Urinary bladder (tissue), 4 donors: ENCODE measurements around the gene ANKS1B. TPM values are rescaled to one million over a fixed set of nuclear protein-coding genes. Genes with fewer than 3 reads are reported as not detected.
A peak's percentile ranks its signal among the peaks of the same experiment; 100 is the strongest.
"Not testable (repeated sequence)": the region's sequence is repeated elsewhere in the genome, so short reads cannot be mapped to it uniquely, and the experiment has no call there.

ENCODE experiments used
- DNase-seq: peaks from one replicate; pipeline ENCODE4 v3.0.0-alpha.2; 2015; ENCODE audit errors: extremely low spot score
- H3K27ac ChIP-seq: one replicate; pipeline ENCODE4 v1.5.1; 2013; ENCODE audit warnings: low read depth, mild to moderate bottlenecking, moderate library complexity
- H3K36me3 ChIP-seq: one replicate; pipeline ENCODE4 v1.6.1; 2013; ENCODE audit warnings: mild to moderate bottlenecking, moderate library complexity; ENCODE audit not compliant: insufficient read depth
- H3K4me1 ChIP-seq: one replicate; pipeline ENCODE4 v1.6.1; 2013; ENCODE audit warnings: mild to moderate bottlenecking, moderate library complexity; ENCODE audit not compliant: insufficient read depth
- H3K4me3 ChIP-seq: one replicate; pipeline ENCODE4 v1.5.1; 2013; ENCODE audit warnings: low read depth, low read length
- WGBS: extraction: QIAGEN DNeasy Blood & Tissue Kit; methylation state at CpG from one replicate; pipeline ENCODE4 v1.1.7; 2013; 5-methylcytosine and 5-hydroxymethylcytosine counted together
- polyA plus RNA-seq: library from polyadenylated mRNA; stranded (reverse); fragments of 200-250 nt; gene quantifications from one replicate; pipeline ENCODE4 v1.2.3, GENCODE V29; 2013
- total RNA-seq: library from RNA; depleted of rRNA; stranded (reverse); fragments of >200 nt; gene quantifications from one replicate; pipeline ENCODE4 v1.2.3, GENCODE V29; 2014
- donor health status: healthy with polysubstance abuse.
- donor health status: healthy.

The ANKS1B gene
- total and polyA plus RNA-seq, 2 donors = 4.9 to 43.7 TPM

DNA sequence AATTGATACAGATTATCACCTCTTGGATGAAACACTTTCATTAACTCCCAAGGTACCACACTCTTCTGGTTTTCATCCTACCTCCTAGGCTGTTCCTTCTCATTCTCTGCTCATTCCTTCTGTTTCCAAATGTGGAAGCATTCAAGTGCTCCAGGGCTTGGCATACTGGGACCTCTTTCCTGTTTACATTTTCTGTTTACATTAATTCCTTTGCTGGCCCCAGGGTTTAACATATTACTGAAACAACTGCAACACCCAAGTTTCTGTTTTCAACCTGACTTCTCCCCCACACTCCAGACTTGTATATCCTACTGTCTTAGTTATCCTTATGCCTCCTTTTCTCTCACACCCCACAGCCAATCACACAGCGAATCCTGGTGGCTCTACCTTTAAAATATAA, 723.5 kb downstream of the ANKS1B start:
- H3K4me1 ChIP-seq = no peaks in the 10 kb centered on the region
- H3K4me3 ChIP-seq = no peak overlapping the region
- H3K27ac ChIP-seq = no peak overlapping the region
- WGBS = 83% methylated on average over 1 of the region's 1 CpG
- no peaks in the 10 kb centered on the region for H3K36me3 ChIP-seq
- DNase-seq = no peak

DNA sequence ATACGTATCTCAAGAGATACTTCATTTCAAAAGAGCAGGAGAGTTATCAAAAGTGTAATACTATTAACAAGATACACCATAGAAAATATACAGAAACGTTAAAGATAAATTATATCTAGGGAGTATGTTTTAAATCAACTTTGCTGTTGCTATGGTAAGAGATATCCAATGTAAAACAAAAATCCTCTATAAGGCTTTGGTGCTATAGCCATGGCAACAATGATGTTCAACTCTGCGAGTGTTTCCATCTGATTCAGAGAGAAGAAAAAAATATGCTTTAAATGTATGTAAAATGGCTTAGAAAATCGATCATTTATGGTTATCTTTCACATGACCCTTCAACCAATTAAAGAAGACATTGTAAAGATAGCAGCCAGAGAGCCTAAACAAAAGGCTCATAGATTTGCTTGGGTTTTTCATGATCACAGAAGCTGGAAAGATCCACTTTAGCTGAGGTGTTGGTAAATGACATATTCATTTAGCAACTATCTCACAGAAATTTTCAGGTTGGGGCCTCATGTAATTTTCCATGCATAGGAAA, 724.2 kb downstream of the ANKS1B start:
- Histone ChIP-seq H3K27ac (no peak overlapping the region), H3K4me3 (no peak overlapping the region), H3K36me3 (no peaks in the 10 kb centered on the region), H3K4me1 (no peaks in the 10 kb centered on the region)
- no peak for DNase-seq
- WGBS = 48% methylated on average over 4 of the region's 4 CpGs

DNA sequence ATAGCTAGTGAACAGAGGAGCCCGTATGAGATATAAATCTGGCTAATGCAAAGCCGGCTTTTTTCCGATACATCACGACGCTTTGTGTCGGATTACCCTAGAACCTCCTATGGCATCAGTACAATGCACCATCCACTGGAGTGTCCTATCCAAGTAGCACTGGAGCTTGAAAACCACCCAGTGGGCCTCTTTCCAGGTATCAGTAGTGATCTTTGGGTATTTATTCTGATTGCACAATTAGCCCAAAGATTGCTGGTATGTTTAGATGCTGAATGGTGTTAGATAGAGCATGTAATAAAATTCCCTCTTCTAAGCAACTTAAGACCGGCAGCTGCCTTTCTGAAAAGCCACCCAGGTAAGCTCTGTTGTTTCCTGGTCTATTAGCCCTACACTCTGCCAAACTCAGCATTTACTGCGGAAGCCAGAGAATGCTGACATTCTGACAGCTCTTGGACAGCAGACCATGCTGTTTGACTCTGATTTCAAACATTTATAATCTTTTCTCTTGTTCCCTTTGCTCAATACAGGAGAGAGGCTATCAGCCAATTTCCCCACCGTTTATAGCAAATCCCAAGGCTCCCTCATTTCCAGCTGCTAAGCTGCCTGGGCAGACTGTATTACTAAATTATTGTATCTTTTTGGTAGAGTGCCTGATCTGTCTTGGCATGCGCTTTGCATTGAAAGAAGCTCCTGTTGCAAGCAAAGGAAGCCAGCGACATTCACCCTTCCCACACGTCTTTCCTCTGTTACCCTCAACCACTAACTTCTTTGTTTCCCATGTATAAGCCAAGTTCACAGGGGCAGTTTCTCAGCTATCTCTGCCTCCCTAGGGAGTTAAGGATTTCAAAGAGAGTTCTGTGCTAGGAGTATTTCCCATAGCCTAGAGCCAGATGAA, 725.4 kb downstream of the ANKS1B start:
- Histone ChIP-seq H3K36me3 (no peaks in the 10 kb centered on the region), H3K27ac (no peak overlapping the region), H3K4me3 (no peak overlapping the region), H3K4me1 (no peaks in the 10 kb centered on the region)
- DNase-seq = peak; percentile 25
- WGBS = 59% methylated on average over 12 of the region's 12 CpGs

DNA sequence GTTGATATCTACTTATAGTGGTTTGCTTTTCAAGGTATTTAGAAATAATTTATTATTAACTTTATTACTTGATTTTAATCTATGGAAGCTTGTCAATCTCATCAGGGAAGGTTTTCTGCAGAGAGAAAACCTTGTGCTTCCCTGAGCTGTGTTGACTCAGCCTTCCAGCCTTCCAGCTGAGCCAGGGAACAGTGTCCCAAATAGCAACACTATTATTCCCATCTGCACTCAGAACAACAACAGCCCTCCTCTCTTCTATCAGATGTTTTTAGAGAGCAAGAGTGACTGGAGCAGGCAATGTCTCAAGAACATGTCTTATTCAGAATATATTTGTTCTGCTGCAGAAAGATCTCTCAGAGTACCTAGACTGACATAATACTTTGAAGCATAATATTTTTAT, 727.1 kb downstream of the ANKS1B start:
- DNase-seq = no peak
- no peak overlapping the region for H3K27ac ChIP-seq
- H3K36me3 ChIP-seq = no peaks in the 10 kb centered on the region
- no peaks in the 10 kb centered on the region for H3K4me1 ChIP-seq
- no peak overlapping the region for H3K4me3 ChIP-seq

DNA sequence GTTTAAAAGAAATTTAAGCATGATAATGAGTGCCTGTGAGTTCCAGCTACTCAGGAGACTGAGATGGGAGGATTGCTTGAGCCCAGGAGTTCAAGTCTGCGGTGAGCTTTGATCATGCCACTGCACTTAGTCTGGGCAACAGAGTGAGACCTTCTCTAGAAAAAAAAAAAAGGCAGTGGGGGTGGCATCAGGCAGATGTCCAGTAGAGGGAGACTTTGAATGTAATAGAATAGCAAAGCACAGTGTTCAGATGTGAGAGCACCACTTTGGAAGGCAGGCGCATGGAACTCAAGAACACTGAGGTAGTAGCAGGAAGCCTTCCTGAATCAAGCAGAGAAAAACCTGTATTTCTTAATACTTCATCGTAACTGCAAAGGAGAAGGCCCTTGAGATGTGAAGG, 731.7 kb downstream of the ANKS1B start:
- Histone ChIP-seq H3K27ac (no peak overlapping the region), H3K36me3 (no peaks in the 10 kb centered on the region), H3K4me3 (no peak overlapping the region), H3K4me1 (no peaks in the 10 kb centered on the region)
- WGBS = 95% methylated on average over 3 of the region's 3 CpGs
- no peak for DNase-seq

DNA sequence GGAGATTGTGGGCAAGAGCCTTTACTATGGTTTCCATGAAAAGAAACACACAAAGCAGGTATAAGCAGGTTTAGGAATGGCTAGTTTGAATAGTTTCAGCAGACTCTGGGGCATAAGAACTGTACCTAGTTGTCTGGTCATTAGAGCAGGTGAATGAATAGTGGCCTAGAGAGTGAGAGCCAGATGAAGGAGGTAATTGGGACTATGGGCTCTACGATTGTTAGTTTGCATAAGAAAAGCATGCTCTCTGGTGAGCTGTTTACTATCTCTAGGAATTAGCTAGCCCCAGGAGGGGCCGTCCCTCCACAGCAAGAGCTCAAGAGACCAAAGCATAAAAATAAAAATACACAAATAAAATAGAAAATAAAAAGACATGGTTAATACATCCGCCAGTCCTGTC, 734.6 kb downstream of the ANKS1B start:
- Histone ChIP-seq H3K36me3 (no peaks in the 10 kb centered on the region), H3K4me3 (no peak overlapping the region), H3K4me1 (no peaks in the 10 kb centered on the region), H3K27ac (no peak overlapping the region)
- WGBS = 85% methylated on average over 3 of the region's 3 CpGs
- no peak for DNase-seq

DNA sequence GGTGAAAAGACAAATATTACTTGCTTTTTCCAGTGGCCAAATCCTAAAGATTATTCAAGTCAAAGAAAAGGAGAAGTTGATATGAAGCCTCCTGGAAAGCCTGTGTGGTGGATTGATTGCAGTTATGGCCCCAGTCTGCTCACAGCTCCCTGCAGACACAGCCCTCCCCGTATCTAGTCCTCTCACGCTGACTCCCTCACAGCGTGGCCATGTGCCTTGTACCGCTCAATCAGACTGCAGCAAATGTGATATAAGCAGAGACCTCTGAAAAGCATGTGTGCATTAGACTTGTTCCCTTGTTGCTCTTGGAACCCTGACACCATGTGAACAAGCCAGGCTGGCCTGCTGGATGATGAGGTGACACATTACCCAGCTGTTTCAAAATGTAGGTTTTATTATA, 735.2 kb downstream of the ANKS1B start:
- no peak for DNase-seq
- H3K4me3 ChIP-seq = no peak overlapping the region
- no peak overlapping the region for H3K27ac ChIP-seq
- 71% methylated on average over 4 of the region's 4 CpGs for WGBS
- H3K36me3 ChIP-seq = no peaks in the 10 kb centered on the region
- no peaks in the 10 kb centered on the region for H3K4me1 ChIP-seq

DNA sequence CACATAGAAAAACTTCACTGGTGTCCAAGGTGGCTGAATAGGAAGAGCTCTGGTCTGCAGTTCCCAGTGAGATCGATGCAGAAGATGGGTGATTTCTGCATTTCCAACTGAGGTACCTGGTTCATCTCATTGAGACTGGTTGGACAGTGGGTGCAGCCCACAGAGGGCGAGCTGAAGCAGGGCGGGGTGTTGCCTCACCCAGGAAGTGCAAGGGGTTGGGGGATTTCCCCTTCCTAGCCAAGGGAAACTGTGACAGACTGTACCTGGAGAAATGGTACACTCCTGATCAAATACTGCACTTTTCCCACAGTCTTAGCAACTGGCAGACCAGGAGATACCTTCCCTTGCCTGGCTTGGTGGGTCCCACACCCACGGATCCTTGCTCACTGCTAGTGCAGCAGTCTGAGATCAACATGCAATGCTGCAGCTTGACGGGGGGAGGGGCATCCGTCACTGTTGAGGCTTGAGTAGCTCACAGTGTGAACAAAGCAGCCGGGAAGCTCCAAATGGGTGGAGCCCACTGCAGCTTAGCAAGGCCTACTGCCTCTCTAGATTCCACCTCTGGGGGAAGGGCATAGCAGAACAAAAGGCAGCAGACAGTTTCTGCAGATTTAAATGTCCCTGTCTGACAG, 746.7 kb downstream of the ANKS1B start:
- H3K27ac ChIP-seq, H3K36me3 ChIP-seq, H3K4me1 ChIP-seq, DNase-seq, H3K4me3 ChIP-seq: not testable (repeated sequence)
- WGBS = 61% methylated on average over 7 of the region's 7 CpGs

DNA sequence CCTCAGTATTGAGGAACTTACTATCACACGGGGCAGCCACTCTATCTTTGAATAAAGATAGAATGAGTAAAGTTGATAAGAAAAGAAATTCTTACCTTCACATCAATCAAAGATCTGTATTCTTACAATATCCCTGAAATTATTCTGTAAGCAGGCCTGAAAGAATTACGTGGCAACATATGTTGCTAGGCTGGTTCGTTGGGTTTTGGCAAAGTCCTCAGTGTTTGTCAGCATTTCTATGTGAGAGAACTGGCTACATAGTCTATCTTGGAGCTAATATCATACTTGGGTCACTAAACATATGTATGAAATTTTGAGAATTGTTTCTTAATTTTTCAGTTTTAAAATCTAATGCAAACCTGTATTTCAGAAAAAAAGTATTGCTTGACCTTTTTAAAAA, 749.4 kb downstream of the ANKS1B start:
- no peak overlapping the region for H3K27ac ChIP-seq
- no peak overlapping the region for H3K4me3 ChIP-seq
- no peak for DNase-seq
- H3K36me3 ChIP-seq = no peaks in the 10 kb centered on the region
- WGBS = 78% methylated on average over 3 of the region's 3 CpGs
- no peaks in the 10 kb centered on the region for H3K4me1 ChIP-seq

DNA sequence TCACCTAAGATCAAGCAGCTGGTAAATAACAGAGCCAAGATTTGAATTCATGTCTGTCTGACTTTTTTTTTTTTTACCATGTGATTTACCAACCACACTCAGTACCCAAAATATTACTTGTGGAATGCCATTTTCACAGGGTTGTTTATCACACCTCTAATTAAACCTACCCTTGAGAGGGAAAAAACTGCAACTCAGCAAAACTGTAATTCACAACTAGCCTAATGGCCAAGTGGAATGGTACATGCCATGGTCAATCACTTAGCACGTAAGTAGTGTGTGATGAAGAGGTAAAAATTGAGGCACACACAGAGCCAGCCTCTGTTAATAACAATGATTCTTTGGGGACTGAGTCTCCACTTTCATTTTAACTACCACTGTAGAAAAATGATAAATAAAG, 750.0 kb downstream of the ANKS1B start:
- WGBS = 96% methylated on average over 1 of the region's 1 CpG
- no peak for DNase-seq
- Histone ChIP-seq H3K4me3 (no peak overlapping the region), H3K36me3 (no peaks in the 10 kb centered on the region), H3K27ac (no peak overlapping the region), H3K4me1 (no peaks in the 10 kb centered on the region)

DNA sequence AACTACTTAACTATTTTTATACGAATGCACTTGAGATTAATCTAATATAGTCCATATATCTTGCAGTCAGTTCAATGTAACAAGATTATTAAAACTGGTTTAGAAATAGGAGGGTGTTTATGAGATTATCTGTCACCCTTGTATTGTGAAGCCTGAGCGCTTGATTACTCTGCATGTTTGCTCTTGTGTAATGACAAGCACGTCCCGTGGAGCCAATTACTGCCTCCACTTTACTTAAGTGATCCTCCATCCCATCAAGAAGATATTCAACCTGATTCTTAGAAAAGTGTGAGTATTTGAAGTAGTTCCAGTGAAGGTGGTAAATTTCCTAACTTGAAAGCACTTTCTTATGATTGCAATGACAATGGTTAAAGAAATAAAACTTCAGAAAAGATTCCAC, 752.4 kb downstream of the ANKS1B start:
- DNase-seq = no peak
- H3K4me3 ChIP-seq = no peak overlapping the region
- H3K27ac ChIP-seq = no peak overlapping the region
- 80% methylated on average over 4 of the region's 4 CpGs for WGBS
- H3K36me3 ChIP-seq = no peaks in the 10 kb centered on the region
- H3K4me1 ChIP-seq = no peaks in the 10 kb centered on the region

DNA sequence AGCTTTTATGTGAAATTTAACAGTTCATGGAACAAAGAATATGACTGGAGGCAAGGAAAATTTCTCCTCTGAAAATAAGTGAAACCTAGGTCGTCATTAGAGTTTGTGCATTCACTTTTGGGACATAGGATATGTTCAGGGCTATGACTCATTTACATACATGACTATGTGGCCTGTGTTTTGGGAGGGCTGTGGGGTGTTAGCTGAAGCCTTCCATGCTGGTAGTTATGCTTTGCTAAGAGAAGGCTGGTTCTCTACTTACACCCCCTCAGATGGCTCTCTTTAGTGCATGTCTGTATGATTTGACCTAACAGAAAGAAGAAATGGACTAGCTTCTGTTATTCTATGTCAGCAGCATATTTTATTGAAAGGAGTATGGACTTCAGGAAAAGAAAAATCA, 753.7 kb downstream of the ANKS1B start:
- Histone ChIP-seq H3K4me3 (no peak overlapping the region), H3K27ac (no peak overlapping the region), H3K4me1 (no peaks in the 10 kb centered on the region), H3K36me3 (no peaks in the 10 kb centered on the region)
- WGBS = 71% methylated on average over 1 of the region's 1 CpG
- DNase-seq = no peak

DNA sequence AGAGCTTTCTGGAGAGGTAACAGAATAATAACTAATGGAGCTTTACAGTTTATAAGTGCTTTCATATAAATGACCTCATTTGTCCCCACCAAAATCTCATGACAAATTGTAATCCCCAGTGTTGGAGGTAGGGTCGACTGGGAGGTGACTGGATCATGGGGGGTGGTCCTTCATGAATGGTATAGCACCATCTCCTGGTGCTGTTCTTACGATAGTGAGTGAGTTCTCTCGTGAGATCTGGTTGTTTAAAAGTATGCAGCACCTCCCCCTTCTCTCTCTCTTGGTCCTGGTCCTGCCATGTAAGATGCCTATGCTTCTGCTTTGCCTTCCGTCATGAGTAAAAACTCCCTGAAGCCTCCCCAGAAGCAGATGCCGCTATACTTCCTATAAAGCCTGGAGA, 760.5 kb downstream of the ANKS1B start:
- H3K36me3 ChIP-seq = no peaks in the 10 kb centered on the region

DNA sequence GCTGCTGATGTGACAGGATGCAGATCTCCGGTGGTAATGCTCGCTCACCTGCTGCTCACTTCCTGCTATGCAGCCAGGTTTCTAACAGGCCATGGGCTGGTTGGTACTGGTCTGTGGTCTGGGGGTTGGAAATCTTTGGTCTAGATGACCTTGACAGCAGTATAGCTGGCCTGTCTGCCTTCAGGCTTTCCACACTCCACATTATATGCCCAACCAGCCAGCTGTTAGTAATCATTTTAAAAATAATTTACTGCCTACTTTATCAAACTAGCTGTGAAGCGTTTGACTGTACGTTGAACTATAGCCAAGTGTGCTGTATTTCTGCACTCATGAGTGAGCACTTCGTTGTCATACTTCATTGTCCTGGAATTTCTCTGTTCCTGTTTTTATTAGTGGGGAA, 761.2 kb downstream of the ANKS1B start:
- Histone ChIP-seq H3K36me3 (no peaks in the 10 kb centered on the region), H3K27ac (no peak overlapping the region), H3K4me1 (no peaks in the 10 kb centered on the region), H3K4me3 (no peak overlapping the region)
- WGBS = 60% methylated on average over 5 of the region's 5 CpGs
- DNase-seq = no peak

More for the DNA sequence above, 760.5 kb downstream of the ANKS1B start:
- WGBS = 79% methylated on average over 5 of the region's 5 CpGs
- DNase-seq = no peak
- Histone ChIP-seq H3K4me1 (no peaks in the 10 kb centered on the region), H3K27ac (no peak overlapping the region), H3K4me3 (no peak overlapping the region)
